GM23248 (cell line): ENCODE measurements around the gene NT5DC3.

ENCODE experiments used
- EZH2 ChIP-seq: fragments of 200-600 bp; sonication (generic); IDR thresholded peaks from 2 replicates; pipeline ENCODE4 v1.6.1; 2018; ENCODE audit warnings: antibody characterized with exemption, mild to moderate bottlenecking; ENCODE audit not compliant: insufficient read depth, poor library complexity, severe bottlenecking
- EZH2phosphoT487 ChIP-seq: fragments of 200-600 bp; sonication (generic); IDR thresholded peaks from 2 replicates; pipeline ENCODE4 v1.6.1; 2018; ENCODE audit warnings: antibody characterized with exemption, moderate library complexity, mild to moderate bottlenecking, low read depth; ENCODE audit not compliant: insufficient read depth

DNA sequence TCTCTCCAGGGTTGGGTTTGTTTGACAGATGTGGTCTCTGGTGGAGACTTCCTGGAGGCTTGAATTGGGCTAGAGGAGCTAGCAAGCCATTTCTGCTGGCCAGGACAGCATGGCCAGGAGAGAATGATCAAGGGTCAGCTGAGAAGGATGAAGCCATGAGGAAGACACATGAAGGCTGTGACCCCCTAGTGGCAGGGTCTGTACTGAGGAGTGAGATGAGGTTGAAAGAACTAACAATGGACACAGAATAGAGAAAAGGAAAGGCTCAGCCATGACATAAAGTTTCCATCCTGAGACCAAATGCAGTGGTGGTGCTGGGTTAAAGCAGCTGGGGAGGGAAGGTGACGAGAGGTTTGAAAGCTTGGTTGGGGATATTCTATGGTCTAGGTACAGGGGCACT is 89.9 kb downstream of the NT5DC3 start:
- no peak for TF ChIP-seq EZH2
- TF ChIP-seq EZH2phosphoT487: no peak
